ENCODE results near the gene FGD4.
A peak's percentile ranks its signal among the peaks of the same experiment; 100 is the strongest.

Gene FGD4

DNA sequence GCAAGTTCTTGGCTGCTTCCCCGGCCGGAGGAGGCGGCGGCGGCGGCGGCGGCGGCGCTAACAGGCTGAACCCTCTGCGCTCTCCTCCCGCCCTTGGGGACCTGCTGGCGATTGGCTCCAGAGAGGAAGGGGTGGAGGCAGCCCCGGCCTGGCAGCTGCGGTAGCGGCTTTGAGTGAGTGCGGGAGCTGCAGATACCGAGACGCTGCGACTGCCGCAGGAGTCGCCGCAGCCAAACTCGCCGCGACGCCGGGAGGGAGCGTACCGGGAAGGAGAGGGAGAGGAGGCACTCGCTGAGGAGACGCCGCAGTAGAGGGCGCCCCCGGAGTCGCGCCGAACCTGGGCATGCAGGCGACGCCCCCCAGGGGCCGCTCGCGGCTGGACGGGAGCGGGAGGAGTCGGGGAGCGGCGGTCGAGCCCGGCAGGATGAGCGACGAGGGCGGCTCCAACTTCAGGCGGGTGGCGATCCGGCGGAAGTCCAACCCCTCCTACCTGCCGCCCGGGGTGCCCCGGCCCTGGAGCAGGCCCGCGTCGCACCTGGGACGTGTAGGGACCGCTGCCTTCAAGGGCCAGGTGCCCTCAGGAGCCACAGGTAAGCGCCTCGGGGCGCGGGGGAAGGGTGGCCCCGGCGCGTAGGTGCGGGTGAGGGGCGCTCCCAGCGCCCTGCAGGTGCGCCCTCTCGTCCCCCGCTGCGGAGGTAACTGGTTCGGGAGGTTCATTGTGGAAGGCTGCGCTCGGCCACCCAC, at the start of gene FGD4:
FGD4 (plus strand) TSS at position 189 of the 744 bp plus-strand sequence.
- peak; percentile 75 for DNase-seq

DNA sequence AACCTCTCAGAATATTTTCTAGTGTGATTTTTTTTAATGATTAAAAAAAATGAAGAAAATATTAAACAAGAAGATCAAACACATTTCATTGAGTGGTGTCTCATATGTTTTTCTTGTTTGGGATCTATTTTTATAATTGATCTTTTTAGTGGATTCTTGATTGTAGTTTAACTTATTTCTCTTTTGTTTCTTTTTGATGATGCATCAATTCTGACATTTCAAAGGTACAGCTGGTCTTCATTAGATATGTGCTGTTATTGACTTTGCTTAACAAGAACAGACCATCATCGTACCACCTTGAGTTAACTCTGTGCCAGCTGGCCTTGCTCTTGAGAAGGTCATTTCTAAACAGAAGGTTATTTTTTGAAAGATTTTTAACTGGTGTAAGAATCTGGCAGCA, 45.8 kb upstream of the FGD4 start:
- DNase-seq: no peak

GRCh38 chr12:32357601-32358249, 41.6 kb upstream of the FGD4 start:
- no peak for DNase-seq

DNA sequence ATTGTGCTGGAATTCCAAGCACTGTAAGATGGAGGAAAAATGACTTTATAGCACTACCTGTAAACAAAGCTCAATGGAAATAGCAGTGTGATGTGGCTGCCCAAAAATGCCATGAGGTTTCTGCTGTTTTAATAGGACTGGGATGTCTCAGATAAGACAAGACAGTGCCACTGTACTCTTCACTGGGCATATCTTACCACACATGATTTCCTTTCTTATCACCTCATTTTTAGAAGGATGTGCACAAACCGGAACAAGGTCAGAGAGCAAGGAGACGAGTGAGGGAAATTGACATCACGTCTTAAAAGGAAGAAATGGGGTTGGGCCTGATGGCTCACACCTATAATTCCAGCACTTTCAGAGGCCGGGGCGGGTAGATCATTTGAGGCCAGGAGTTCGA, 38.4 kb upstream of the FGD4 start:
- no peak for DNase-seq

GRCh38 chr12:32362892-32363291, 36.5 kb upstream of the FGD4 start:
- no peak for DNase-seq

GRCh38 chr12:32365473-32366064, 33.8 kb upstream of the FGD4 start:
- DNase-seq: peak; percentile 27

DNA sequence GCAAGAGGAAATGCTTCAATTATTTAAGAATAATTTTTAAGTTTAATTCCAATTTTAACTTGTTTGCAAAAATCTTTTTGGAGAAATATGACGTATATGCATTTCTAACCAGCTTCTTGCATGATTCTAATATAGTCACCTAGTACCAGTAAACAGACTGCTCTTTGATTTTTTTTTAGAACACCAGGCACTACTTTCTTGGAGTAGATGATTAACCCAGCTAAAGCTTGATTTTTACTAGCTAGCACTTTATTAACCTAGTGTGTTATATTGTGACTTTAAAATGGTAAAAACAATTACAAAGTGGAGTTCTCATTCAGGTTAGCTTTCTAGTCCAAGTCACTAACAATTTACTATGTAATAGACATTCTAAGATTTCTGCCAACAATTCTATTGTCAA, 32.6 kb upstream of the FGD4 start:
- DNase-seq: no peak

DNA sequence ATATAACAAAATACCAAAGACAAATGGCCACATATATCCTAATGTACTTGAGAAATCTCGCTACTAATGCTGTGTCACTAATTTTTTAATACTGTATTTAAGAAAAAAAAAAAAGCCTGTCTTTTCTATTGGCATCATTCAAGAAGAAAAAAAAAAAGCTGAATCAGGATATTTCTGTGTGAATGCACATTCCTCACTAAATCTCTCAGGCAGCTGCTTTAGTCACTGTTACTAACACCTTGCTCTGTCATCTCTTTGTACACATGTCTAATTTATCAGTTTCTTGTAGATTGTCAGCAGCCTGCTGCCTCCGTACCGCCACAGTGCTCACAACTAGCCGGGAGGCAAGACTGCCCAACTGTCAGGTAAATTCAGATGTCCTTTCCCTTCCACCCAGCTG, 32.0 kb upstream of the FGD4 start:
- DNase-seq: no peak

GRCh38 chr12:32369202-32369601, 30.2 kb upstream of the FGD4 start:
- no peak for DNase-seq

DNA sequence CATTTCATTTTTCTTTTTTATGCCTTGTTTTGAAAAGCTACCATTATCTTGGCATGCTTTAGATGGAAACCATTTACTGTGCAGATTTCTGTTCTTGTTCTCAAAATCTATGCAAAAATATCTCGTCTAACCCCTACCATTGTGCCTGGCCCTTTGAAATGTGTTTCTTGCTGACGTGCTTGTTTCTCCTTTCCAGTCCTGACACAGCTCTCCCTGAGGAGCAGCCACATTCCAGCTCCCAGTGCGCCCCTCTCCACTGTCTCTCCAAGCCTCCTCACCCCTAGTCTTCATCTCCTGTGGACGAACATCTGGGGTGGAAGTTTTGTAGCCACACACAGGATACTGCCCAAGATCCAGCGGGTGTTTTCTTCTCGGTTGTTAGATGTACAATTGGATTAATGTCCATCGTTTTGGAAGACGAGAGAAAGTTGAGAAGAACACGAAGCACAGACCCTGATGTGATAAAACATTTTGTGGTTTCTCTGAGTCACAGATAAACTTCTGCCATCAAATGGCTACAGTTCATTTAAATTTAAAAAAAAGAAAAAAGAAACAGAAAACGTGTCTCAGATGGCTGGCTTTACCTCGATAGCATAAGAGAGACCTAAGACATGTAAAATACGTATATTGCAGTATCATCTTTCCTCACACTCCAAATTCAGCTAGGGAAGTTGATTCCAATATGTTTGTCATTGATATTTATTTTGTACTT, 21.9 kb upstream of the FGD4 start:
- no peak for DNase-seq

DNA sequence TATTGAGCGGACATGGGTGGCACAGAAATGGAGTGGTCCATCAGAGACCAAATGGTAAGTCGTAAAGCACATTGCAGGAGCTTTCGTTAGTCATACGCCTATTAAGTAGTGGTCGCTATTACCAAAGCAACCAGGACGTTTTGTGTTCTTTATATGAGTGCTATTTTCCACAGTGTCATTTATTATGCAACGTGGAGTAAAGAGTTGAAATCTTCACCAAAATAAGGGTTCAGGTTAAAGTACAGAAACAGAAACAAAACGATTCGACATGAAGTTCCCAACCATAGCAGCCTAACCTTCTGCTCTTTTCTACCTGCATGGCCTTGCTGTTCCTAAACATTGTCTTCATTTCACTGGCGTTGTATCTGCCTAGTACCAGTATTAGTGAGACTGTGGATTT, 20.1 kb upstream of the FGD4 start:
- no peak for DNase-seq

DNA sequence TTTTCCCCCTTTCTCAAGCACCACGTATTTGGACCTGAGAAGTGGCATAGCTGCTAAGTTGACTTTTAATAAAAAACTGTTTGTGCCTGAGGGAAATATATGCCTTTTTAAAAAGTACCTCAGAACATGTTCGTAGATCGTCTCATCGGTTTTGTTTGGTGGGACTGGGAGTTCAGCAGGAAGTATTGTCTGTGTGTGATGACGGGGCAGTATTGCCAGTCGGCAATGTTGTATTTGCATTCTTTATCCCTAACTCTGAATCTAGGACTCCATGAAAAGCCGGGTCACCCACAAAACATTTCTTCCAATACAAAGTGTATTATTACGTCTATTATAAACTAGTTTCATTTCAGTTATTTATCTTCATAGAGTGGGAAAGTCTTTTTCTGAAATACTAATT, 19.7 kb upstream of the FGD4 start:
- no peak for DNase-seq

DNA sequence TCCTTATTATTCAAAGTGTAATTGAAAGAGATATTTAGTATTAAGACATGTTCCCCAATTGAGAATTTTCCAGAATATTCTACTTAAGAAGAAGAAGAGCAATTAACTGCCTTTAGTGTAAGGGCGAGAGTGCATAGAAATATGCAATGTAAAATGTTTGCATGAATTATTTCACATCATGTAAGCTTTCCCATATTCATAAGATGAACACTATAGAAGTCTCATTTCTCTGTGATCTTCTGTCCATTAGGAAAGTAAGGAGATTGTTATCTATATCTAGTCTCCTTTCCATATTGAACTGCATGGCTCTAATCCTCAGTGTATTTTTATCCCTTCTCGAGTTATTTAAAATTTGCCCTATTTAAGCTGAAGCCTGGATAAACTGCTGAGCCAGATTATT, 17.1 kb upstream of the FGD4 start:
- no peak for DNase-seq

GRCh38 chr12:32390572-32391219, 8.7 kb upstream of the FGD4 start:
- no peak for DNase-seq

DNA sequence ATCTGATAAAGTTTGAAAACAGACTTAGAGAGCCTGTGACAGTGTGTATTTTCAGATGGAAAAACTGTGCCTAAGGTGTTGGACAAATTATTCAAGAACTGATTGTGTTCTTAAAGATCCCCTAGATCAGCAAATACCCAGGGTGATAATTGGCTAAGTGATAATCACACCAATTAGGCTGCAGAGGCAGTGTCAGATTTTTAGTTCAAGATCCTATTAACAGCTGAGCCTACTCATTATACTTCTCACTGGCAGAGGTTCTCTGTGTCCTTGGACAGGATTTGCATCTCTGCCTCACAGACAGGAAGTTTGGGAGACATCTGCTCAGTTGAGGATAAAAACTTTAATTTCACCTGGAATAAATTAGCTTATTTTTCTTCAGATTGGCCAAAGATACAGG, 4.3 kb upstream of the FGD4 start:
- no peak for DNase-seq

GRCh38 chr12:32397696-32398095, 1.7 kb upstream of the FGD4 start:
- no peak for DNase-seq

DNA sequence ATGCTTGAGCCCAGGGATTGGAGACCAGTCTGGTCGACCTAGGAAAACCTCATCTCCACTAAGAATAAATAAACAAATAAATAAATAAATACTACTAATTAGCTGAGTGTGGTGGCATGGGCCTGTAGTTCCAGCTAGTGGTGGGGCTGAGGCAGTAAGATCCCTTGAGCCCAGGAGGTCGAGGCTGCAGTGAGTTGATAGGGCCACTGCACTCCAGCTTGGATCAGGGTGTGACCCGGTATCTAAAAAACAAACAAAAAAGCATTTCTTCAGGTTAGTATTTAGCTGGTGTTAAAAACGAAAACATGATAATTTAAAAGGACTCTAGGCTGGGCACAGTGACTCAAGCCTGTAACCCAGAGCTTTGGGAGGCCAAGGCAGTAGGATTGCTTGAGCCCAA, 1.2 kb upstream of the FGD4 start:
- DNase-seq: no peak

DNA sequence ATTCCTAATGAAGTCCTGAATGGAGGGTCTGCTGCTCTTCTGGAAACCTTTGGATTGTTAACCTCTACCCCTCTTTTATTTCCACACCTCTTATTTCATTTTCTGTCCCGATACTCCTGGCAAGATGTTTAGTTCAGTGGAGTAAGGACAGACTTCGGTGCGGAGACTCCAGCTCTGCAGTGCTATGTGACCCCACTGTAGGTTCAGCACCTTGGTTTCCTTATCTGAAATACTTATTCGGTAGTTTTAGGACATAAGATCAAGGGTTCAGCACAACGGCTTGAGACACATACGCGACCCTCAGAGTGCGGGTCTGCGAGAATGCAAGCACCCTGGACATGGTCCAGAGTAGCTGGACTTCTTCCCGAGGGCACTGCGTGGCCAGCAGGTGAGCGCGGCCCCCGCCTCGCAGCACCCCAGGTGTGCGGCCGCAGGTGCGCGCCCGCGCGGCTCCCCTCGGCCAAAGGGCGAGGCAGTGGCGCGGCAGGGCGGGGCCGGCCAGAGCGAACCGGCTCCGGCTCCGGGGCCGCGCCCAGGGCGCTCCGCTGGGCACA, 465 bp upstream of the FGD4 start:
- no peak for DNase-seq

GRCh38 chr12:32400114-32400672, 835 bp downstream of the FGD4 start:
- DNase-seq: no peak

DNA sequence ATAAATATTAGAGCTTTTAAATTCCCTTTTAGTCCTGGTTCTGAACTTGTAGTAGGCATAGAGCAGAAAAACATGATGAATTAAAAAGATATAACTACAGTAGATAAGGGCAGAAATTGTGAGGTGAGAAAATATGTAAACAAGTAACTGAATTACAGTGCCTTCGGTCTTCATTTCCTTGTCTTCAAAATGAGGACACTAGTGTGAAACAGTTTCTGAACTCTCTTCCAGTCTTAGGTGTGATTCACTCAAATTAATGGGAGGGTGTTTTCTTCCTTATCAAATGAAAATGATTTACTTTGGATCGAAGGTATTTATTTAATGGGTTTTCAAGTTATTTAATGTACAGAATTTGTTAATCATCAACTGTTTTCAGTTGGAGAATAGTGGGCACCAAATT, 1.5 kb downstream of the FGD4 start:
- no peak for DNase-seq

- DNase-seq: no peak
Observed at GRCh38 chr12:32402170-32402569, 2.8 kb downstream of the FGD4 start.

DNA sequence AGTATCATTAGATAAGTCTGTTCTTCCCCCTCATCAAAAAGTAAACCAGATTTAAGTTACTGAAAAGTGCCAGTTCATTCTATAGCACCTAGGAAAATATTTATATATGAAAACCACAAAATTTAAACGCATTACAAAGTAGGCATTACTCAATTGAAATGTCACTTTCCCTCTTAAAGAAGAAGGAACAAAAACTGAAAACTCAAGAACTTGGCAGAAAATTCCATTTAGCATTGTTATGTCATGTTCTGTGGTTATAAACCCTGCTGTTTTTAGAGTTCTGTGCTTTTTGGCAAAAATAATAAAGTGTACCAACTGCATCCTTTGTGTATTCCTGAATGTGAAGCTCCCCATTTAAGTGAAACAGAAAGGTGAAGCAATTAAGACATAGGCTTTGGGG, 3.6 kb downstream of the FGD4 start:
- no peak for DNase-seq

- no peak for DNase-seq
Observed at GRCh38 chr12:32407795-32408194, 8.4 kb downstream of the FGD4 start.

All from NCI-H2227 treated with DMSO at 0.1 percent for 48 hours (cell line).